Activated CD4-positive, alpha-beta T cell treated with anti-CD3 and anti-CD28 coated beads for 36 hours (primary cell): Measurements from ENCODE around the gene PIGP. TPM values are rescaled to one million over a fixed set of nuclear protein-coding genes. Genes with fewer than 3 reads are reported as not detected.

Experiments
- ATAC-seq: fragments of 200-7000 bp; cut with Tn5 transposase; one replicate; pipeline ENCODE4 v1.10.0; 2021; ENCODE audit warnings: mild to moderate bottlenecking, moderate library complexity
- CTCF ChIA-PET: fragments of 350-600 bp; sonication (Branson Sonifier 250); formaldehyde crosslinking; loops from one replicate; lab custom pipeline; 2021; ENCODE audit warnings: antibody characterized with exemption; lab: Charles Lee
- POLR2A ChIA-PET: fragments of 350-600 bp; sonication (Branson Sonifier 250); formaldehyde crosslinking; loops from one replicate; lab custom pipeline; 2021; ENCODE audit warnings: antibody characterized with exemption, inconsistent platforms; lab: Charles Lee
- DNase-seq: peaks from one replicate; pipeline ENCODE4 v3.0.0-alpha.2; 2020
- H3K27ac Mint-ChIP-seq: one replicate; pipeline ENCODE4 v1.8.0; 2021; ENCODE audit warnings: mixed read lengths
- H3K27me3 Mint-ChIP-seq: one replicate; pipeline ENCODE4 v1.8.0; 2021; ENCODE audit warnings: mixed read lengths
- H3K36me3 Mint-ChIP-seq: one replicate; pipeline ENCODE4 v1.8.0; 2021; ENCODE audit warnings: low read depth, mixed read lengths
- H3K4me1 Mint-ChIP-seq: one replicate; pipeline ENCODE4 v1.8.0; 2021; ENCODE audit warnings: mixed read lengths
- H3K4me3 Mint-ChIP-seq: one replicate; pipeline ENCODE4 v1.8.0; 2021; ENCODE audit warnings: mild to moderate bottlenecking, moderate library complexity, mixed read lengths
- H3K9me3 Mint-ChIP-seq: one replicate; pipeline ENCODE4 v1.8.0; 2021; ENCODE audit warnings: low read depth, mixed read lengths
- intact Hi-C, 2 experiments: fragments of 100-400 bp; cut with DNase I in 1 of 2; cut with micrococcal nuclease in 1 of 2; formaldehyde crosslinking; loops; one replicate each; pipeline versions ENCODE4 v1.14.2 to v1.15.1; 2022 to 2024; cut with DNase I, micrococcal nuclease
- total RNA-seq, 2 experiments: library from RNA; stranded (reverse); gene quantifications; one replicate each; pipeline ENCODE4 v1.2.3, GENCODE V29; 2021

The PIGP gene
- total RNA-seq, 2 experiments from 2014 or later = 32.8 to 41.0 TPM

- ChIA-PET POLR2A (no interaction called here), CTCF (interaction anchor here (0.6 to 1.4 kb wide), 3 partner anchors 12 to 83 kb away, joined by 3 to 4 read pairs (median 3); no protein-coding TSS in a partner anchor)
- no peaks in the 10 kb centered on the region for H3K27me3 Mint-ChIP-seq
- ATAC-seq = no peak
- intact Hi-C loops = loop anchor here (5.0 to 10.0 kb wide), 3 partner anchors 98 to 1730 kb away; partner anchors contain the start of gene ETS2 (in 1 of the 2)
- H3K27ac Mint-ChIP-seq = no peak overlapping the region
- H3K36me3 Mint-ChIP-seq = peaks cover 20% of the 10 kb centered on the region
- peaks cover 51% of the 10 kb centered on the region for H3K4me1 Mint-ChIP-seq
- peaks cover 2% of the 10 kb centered on the region for H3K9me3 Mint-ChIP-seq
- DNase-seq = no peak
- peak overlapping the region; percentile 99 for H3K4me3 Mint-ChIP-seq
Measured at GRCh38 chr21:37075214-37075770, 2.4 kb upstream of the PIGP start.

- Mint-ChIP-seq H3K27ac (peak overlapping the region; percentile 92), H3K4me1 (peaks cover 54% of the 10 kb centered on the region), H3K27me3 (no peaks in the 10 kb centered on the region), H3K9me3 (peaks cover 2% of the 10 kb centered on the region), H3K36me3 (peaks cover 24% of the 10 kb centered on the region), H3K4me3 (peak overlapping the region; percentile 99)
- intact Hi-C loops = loop anchor here (5.0 to 10.0 kb wide), 6 partner anchors 82 to 1730 kb away; partner anchors contain the start of genes DYRK1A (in 1 of the 2), ETS2 (in 1 of the 2), SETD4 (in 1 of the 2) and VPS26C (in 1 of the 2)
- ATAC-seq (no peak), DNase-seq (no peak)
- ChIA-PET CTCF (interaction anchor here (0.7 to 1.4 kb wide), 2 partner anchors 13 to 271 kb away, joined by 3 read pairs; no protein-coding TSS in a partner anchor), POLR2A (no interaction called here)
Measured at GRCh38 chr21:37074546-37074945, 1.7 kb upstream of the PIGP start.

GRCh38 chr21:37074197-37074510, 1.3 kb upstream of the PIGP start:
- Mint-ChIP-seq H3K36me3 (peaks cover 25% of the 10 kb centered on the region), H3K27ac (peak overlapping the region; percentile 92), H3K4me1 (peaks cover 53% of the 10 kb centered on the region), H3K4me3 (peak overlapping the region; percentile 99), H3K27me3 (no peaks in the 10 kb centered on the region), H3K9me3 (peaks cover 2% of the 10 kb centered on the region)
- ChIA-PET POLR2A (no interaction called here), CTCF (interaction anchor here (0.7 to 1.4 kb wide), 2 partner anchors 13 to 272 kb away, joined by 3 read pairs; no protein-coding TSS in a partner anchor)
- ATAC-seq (no peak), DNase-seq (no peak)
- intact Hi-C loops = loop anchor here (5.0 to 10.0 kb wide), 6 partner anchors 82 to 1731 kb away; partner anchors contain the start of genes DYRK1A (in 1 of the 2), ETS2 (in 1 of the 2), SETD4 (in 1 of the 2) and VPS26C (in 1 of the 2)

GRCh38 chr21:37073417-37074196, 736 bp upstream of the PIGP start:
- Mint-ChIP-seq H3K36me3 (peaks cover 30% of the 10 kb centered on the region), H3K4me1 (peaks cover 50% of the 10 kb centered on the region), H3K27ac (peak overlapping the region; percentile 92), H3K4me3 (peak overlapping the region; percentile 99), H3K9me3 (no peaks in the 10 kb centered on the region), H3K27me3 (no peaks in the 10 kb centered on the region)
- ChIA-PET POLR2A (no interaction called here), CTCF (no interaction called here)
- DNase-seq (peak; percentile 73), ATAC-seq (peak; percentile 39)
- intact Hi-C loops = loop anchor here (1.0 to 10.0 kb wide), 15 partner anchors 81 to 1731 kb away; partner anchors contain the start of genes DYRK1A (in 2 of the 2), VPS26C (in 2 of the 2), DOP1B (in 1 of the 2) and ETS2 (in 1 of the 2)

GRCh38 chr21:37072274-37072987, 440 bp downstream of the PIGP start:
- peaks cover 37% of the 10 kb centered on the region for H3K36me3 Mint-ChIP-seq
- ATAC-seq (peak; percentile 53), DNase-seq (peak; percentile 81)
- no peaks in the 10 kb centered on the region for H3K9me3 Mint-ChIP-seq
- POLR2A ChIA-PET = interaction anchor here (0.6 kb wide), 1 partner anchor 86 kb away, joined by 3 read pairs; no protein-coding TSS in a partner anchor
- H3K27ac Mint-ChIP-seq = peak overlapping the region; percentile 89
- CTCF ChIA-PET = no interaction called here
- H3K4me1 Mint-ChIP-seq = peaks cover 42% of the 10 kb centered on the region
- intact Hi-C loops = loop anchor here (2.0 to 10.0 kb wide), 7 partner anchors 80 to 1732 kb away; partner anchors contain the start of genes DYRK1A (in 1 of the 2), ETS2 (in 1 of the 2), SETD4 (in 1 of the 2) and VPS26C (in 1 of the 2)
- H3K27me3 Mint-ChIP-seq = no peaks in the 10 kb centered on the region
- peak overlapping the region; percentile 99 for H3K4me3 Mint-ChIP-seq

GRCh38 chr21:37071561-37072273, 1.2 kb downstream of the PIGP start:
- no peak for ATAC-seq
- no peaks in the 10 kb centered on the region for H3K9me3 Mint-ChIP-seq
- intact Hi-C loops = loop anchor here (2.0 to 10.0 kb wide), 7 partner anchors 79 to 1733 kb away; partner anchors contain the start of genes DYRK1A (in 1 of the 2), ETS2 (in 1 of the 2), SETD4 (in 1 of the 2) and VPS26C (in 1 of the 2)
- ChIA-PET POLR2A (interaction anchor here (0.6 kb wide), 1 partner anchor 719 kb away, joined by 3 read pairs; no protein-coding TSS in a partner anchor), CTCF (interaction anchor here (0.7 kb wide), 2 partner anchors 285 to 289 kb away, joined by 3 read pairs; no protein-coding TSS in a partner anchor)
- H3K36me3 Mint-ChIP-seq = peaks cover 38% of the 10 kb centered on the region
- H3K27ac Mint-ChIP-seq = peak overlapping the region; percentile 89
- H3K27me3 Mint-ChIP-seq = no peaks in the 10 kb centered on the region
- peak overlapping the region; percentile 99 for H3K4me3 Mint-ChIP-seq
- peak; percentile 18 for DNase-seq
- H3K4me1 Mint-ChIP-seq = peaks cover 38% of the 10 kb centered on the region

GRCh38 chr21:37065561-37066177, 7.2 kb downstream of the PIGP start:
- CTCF ChIA-PET = interaction anchor here (0.7 kb wide), 1 partner anchor 76 kb away, joined by 3 read pairs; no protein-coding TSS in a partner anchor
- Mint-ChIP-seq H3K9me3 (no peaks in the 10 kb centered on the region), H3K36me3 (peaks cover 27% of the 10 kb centered on the region), H3K4me1 (peaks cover 8% of the 10 kb centered on the region), H3K4me3 (no peak overlapping the region), H3K27me3 (no peaks in the 10 kb centered on the region), H3K27ac (no peak overlapping the region)
- POLR2A ChIA-PET = interaction anchor here (0.8 kb wide), 1 partner anchor 56 kb away, joined by 3 read pairs; no protein-coding TSS in a partner anchor
- ATAC-seq (no peak), DNase-seq (no peak)
- intact Hi-C loops = no loop called here

- intact Hi-C loops = no loop called here
- ATAC-seq (no peak), DNase-seq (no peak)
- peaks cover 3% of the 10 kb centered on the region for H3K4me1 Mint-ChIP-seq
- ChIA-PET POLR2A (interaction anchor here (0.8 kb wide), 1 partner anchor 55 kb away, joined by 3 read pairs; no protein-coding TSS in a partner anchor), CTCF (interaction anchor here (0.7 kb wide), 1 partner anchor 75 kb away, joined by 3 read pairs; no protein-coding TSS in a partner anchor)
- H3K9me3 Mint-ChIP-seq = no peaks in the 10 kb centered on the region
- H3K4me3 Mint-ChIP-seq = no peak overlapping the region
- H3K36me3 Mint-ChIP-seq = peaks cover 20% of the 10 kb centered on the region
- no peak overlapping the region for H3K27ac Mint-ChIP-seq
- H3K27me3 Mint-ChIP-seq = no peaks in the 10 kb centered on the region
Measured at GRCh38 chr21:37064841-37065240, 8.0 kb downstream of the PIGP start.

GRCh38 chr21:37063433-37063832, 9.4 kb downstream of the PIGP start:
- no peaks in the 10 kb centered on the region for H3K9me3 Mint-ChIP-seq
- DNase-seq (no peak), ATAC-seq (no peak)
- H3K27me3 Mint-ChIP-seq = no peaks in the 10 kb centered on the region
- POLR2A ChIA-PET = no interaction called here
- peaks cover 11% of the 10 kb centered on the region for H3K36me3 Mint-ChIP-seq
- no peak overlapping the region for H3K4me3 Mint-ChIP-seq
- peaks cover 2% of the 10 kb centered on the region for H3K4me1 Mint-ChIP-seq
- intact Hi-C loops = no loop called here
- no peak overlapping the region for H3K27ac Mint-ChIP-seq
- CTCF ChIA-PET = interaction anchor here (0.6 kb wide), 1 partner anchor 347 kb away, joined by 5 read pairs; no protein-coding TSS in a partner anchor

GRCh38 chr21:37062593-37062935, 10.3 kb downstream of the PIGP start:
- Mint-ChIP-seq H3K4me1 (peaks cover 2% of the 10 kb centered on the region), H3K27me3 (no peaks in the 10 kb centered on the region), H3K27ac (no peak overlapping the region), H3K9me3 (no peaks in the 10 kb centered on the region), H3K36me3 (peaks cover 7% of the 10 kb centered on the region), H3K4me3 (no peak overlapping the region)
- intact Hi-C loops = no loop called here
- ATAC-seq (no peak), DNase-seq (no peak)
- POLR2A ChIA-PET = no interaction called here
- CTCF ChIA-PET = no interaction called here
